Tibial nerve (tissue), 4 donors: ENCODE measurements around the gene AGAP3. TPM values are rescaled to one million over a fixed set of nuclear protein-coding genes. Genes with fewer than 3 reads are reported as not detected.

Experiments
- DNase-seq, 2 donors: peaks; one replicate each; pipeline ENCODE4 v3.0.0-alpha.2; 2019; ENCODE audit warnings: low spot score in 2 of 2
- H3K27ac ChIP-seq, 4 donors: fragments of 200-600 bp; sonication (generic) in 3 of 4; one replicate each; pipeline ENCODE4 v1.5.1; 2017 to 2019; ENCODE audit warnings: mild to moderate bottlenecking in 1 of 4
- H3K27me3 ChIP-seq, 2 donors: fragments of 200-600 bp; sonication (generic) in 1 of 2; one replicate each; pipeline versions ENCODE4 v1.5.1 to v1.6.0; 2017 to 2019
- H3K36me3 ChIP-seq, 3 donors: fragments of 200-600 bp; sonication (generic); one replicate each; pipeline ENCODE4 v1.5.1; 2018 to 2019
- H3K4me1 ChIP-seq, 4 donors: fragments of 200-600 bp; sonication (generic) in 3 of 4; one replicate each; pipeline ENCODE4 v1.5.1; 2017 to 2019
- H3K4me3 ChIP-seq, 4 donors: fragments of 200-600 bp; sonication (generic) in 3 of 4; one replicate each; pipeline ENCODE4 v1.5.1; 2017 to 2019; ENCODE audit warnings: mild to moderate bottlenecking in 1 of 4, moderate library complexity in 1 of 4
- H3K9me3 ChIP-seq, 4 donors: fragments of 200-600 bp; sonication (generic) in 3 of 4; one replicate each; pipeline ENCODE4 v1.5.1; 2017 to 2019
- CTCF ChIP-seq, 5 experiments: fragments of 200-600 bp in 3 of 5; fragments of 450-650 bp in 2 of 5; sonication (generic) in 3 of 5; IDR thresholded peaks; one replicate each; pipeline ENCODE4 v1.5.1; 2016 to 2019; ENCODE audit warnings: antibody characterized with exemption in 5 of 5, mild to moderate bottlenecking in 3 of 5, moderate library complexity in 2 of 5
- EP300 ChIP-seq, 2 donors: sonication (generic); formaldehyde crosslinking; IDR thresholded peaks; one replicate each; pipeline ENCODE4 v1.6.1; 2017; ENCODE audit warnings: antibody characterized with exemption in 2 of 2, mild to moderate bottlenecking in 1 of 2
- POLR2A ChIP-seq, 2 donors: fragments of 450-650 bp; IDR thresholded peaks; one replicate each; pipeline ENCODE4 v1.6.1; 2017; ENCODE audit warnings: antibody characterized with exemption in 2 of 2, mild to moderate bottlenecking in 2 of 2, moderate library complexity in 2 of 2
- WGBS, 2 donors: methylation state at CpG; one replicate each; pipeline ENCODE4 v1.1.5; 2018; 5-methylcytosine and 5-hydroxymethylcytosine counted together
- total RNA-seq, 4 donors: library from RNA; depleted of rRNA; stranded (reverse); fragments of >200 nt; gene quantifications; one replicate each; pipeline ENCODE4 v1.1.0, GENCODE V29; 2016

AGAP3 gene
- total RNA-seq, 4 donors from 2014 or later: 40.0 to 114 (median 87.2) TPM

- Histone ChIP-seq H3K27me3 (no peaks in the 10 kb centered on the region), H3K27ac (no peak overlapping the region), H3K36me3 (peaks cover 0 to 74% (median 0%) of the 10 kb centered on the region in 3 donors), H3K9me3 (no peaks in the 10 kb centered on the region), H3K4me3 (no peak overlapping the region), H3K4me1 (peaks cover 0 to 15% (median 8%) of the 10 kb centered on the region in 4 donors)
- WGBS, 2 donors: 95 to 97% methylated on average over 13 of the region's 13 CpGs
- no peak for DNase-seq
- TF ChIP-seq CTCF (IDR thresholded peaks at IDR 0.05) (no peak), POLR2A (IDR thresholded peaks at IDR 0.05) (no peak), EP300 (IDR thresholded peaks at IDR 0.05) (no peak)
These were observed 32.8 kb downstream of the AGAP3 start for GRCh38 chr7:151119055-151119415.

- H3K27ac ChIP-seq: no peak overlapping the region
- no peaks in the 10 kb centered on the region for H3K27me3 ChIP-seq
- no peak overlapping the region for H3K4me3 ChIP-seq
- no peak for DNase-seq
- TF ChIP-seq CTCF (IDR thresholded peaks at IDR 0.05) (no peak), EP300 (IDR thresholded peaks at IDR 0.05) (no peak), POLR2A (IDR thresholded peaks at IDR 0.05) (no peak)
- peaks cover 0 to 12% (median 7%) of the 10 kb centered on the region in 4 donors for H3K4me1 ChIP-seq
- H3K9me3 ChIP-seq: no peaks in the 10 kb centered on the region
- H3K36me3 ChIP-seq: peaks cover 0 to 74% (median 0%) of the 10 kb centered on the region in 3 donors
- 86 to 90% methylated on average over 21 to 27 of the region's 27 CpGs for WGBS, 2 donors
These were observed 33.6 kb downstream of the AGAP3 start for GRCh38 chr7:151119902-151120301.

- Histone ChIP-seq H3K4me3 (no peak overlapping the region), H3K27ac (no peak overlapping the region), H3K27me3 (no peaks in the 10 kb centered on the region), H3K36me3 (peaks cover 0 to 74% (median 0%) of the 10 kb centered on the region in 3 donors), H3K9me3 (no peaks in the 10 kb centered on the region), H3K4me1 (peaks cover 0 to 16% (median 12%) of the 10 kb centered on the region in 4 donors)
- WGBS, 2 donors: 93 to 95% methylated on average over 12 to 22 of the region's 22 CpGs
- no peak for DNase-seq
- TF ChIP-seq EP300 (IDR thresholded peaks at IDR 0.05) (no peak), POLR2A (IDR thresholded peaks at IDR 0.05) (no peak), CTCF (IDR thresholded peaks at IDR 0.05) (no peak)
These were observed 34.6 kb downstream of the AGAP3 start for GRCh38 chr7:151120896-151121295.

- H3K9me3 ChIP-seq: no peaks in the 10 kb centered on the region
- H3K4me3 ChIP-seq: no peak overlapping the region
- 75 to 77% methylated on average over 30 of the region's 30 CpGs for WGBS, 2 donors
- peaks cover 0 to 75% (median 0%) of the 10 kb centered on the region in 3 donors for H3K36me3 ChIP-seq
- H3K27ac ChIP-seq: peak overlapping the region in 1 of 4 donors; percentile 2
- TF ChIP-seq EP300 (IDR thresholded peaks at IDR 0.05) (no peak), POLR2A (IDR thresholded peaks at IDR 0.05) (no peak), CTCF (IDR thresholded peaks at IDR 0.05) (no peak)
- H3K27me3 ChIP-seq: no peaks in the 10 kb centered on the region
- no peak for DNase-seq
- peaks cover 0 to 19% (median 13%) of the 10 kb centered on the region in 4 donors for H3K4me1 ChIP-seq
These were observed 35.3 kb downstream of the AGAP3 start for GRCh38 chr7:151121380-151122170.

- no peaks in the 10 kb centered on the region for H3K9me3 ChIP-seq
- H3K36me3 ChIP-seq: peaks cover 0 to 75% (median 0%) of the 10 kb centered on the region in 3 donors
- DNase-seq: no peak
- peak overlapping the region in 1 of 4 donors; percentile 2 for H3K27ac ChIP-seq
- H3K27me3 ChIP-seq: no peaks in the 10 kb centered on the region
- TF ChIP-seq POLR2A (IDR thresholded peaks at IDR 0.05): no peak
- TF ChIP-seq EP300 (IDR thresholded peaks at IDR 0.05): no peak
- no peak for TF ChIP-seq CTCF (IDR thresholded peaks at IDR 0.05)
- WGBS, 2 donors: 71 to 75% methylated on average over 24 of the region's 24 CpGs
- H3K4me3 ChIP-seq: no peak overlapping the region
- peaks cover 0 to 19% (median 13%) of the 10 kb centered on the region in 4 donors for H3K4me1 ChIP-seq
These were observed 36.0 kb downstream of the AGAP3 start for GRCh38 chr7:151122276-151122675.
